HG02798 (cell line): ENCODE data around the gene TEX2.

Experiments used
- ATAC-seq: cut with Tn5 transposase; IDR thresholded peaks from one replicate; pipeline ENCODE4 v1.9.1; 2021; ENCODE audit warnings: mild to moderate bottlenecking; ENCODE audit not compliant: unreplicated experiment, poor library complexity

The TEX2 gene, protein sequence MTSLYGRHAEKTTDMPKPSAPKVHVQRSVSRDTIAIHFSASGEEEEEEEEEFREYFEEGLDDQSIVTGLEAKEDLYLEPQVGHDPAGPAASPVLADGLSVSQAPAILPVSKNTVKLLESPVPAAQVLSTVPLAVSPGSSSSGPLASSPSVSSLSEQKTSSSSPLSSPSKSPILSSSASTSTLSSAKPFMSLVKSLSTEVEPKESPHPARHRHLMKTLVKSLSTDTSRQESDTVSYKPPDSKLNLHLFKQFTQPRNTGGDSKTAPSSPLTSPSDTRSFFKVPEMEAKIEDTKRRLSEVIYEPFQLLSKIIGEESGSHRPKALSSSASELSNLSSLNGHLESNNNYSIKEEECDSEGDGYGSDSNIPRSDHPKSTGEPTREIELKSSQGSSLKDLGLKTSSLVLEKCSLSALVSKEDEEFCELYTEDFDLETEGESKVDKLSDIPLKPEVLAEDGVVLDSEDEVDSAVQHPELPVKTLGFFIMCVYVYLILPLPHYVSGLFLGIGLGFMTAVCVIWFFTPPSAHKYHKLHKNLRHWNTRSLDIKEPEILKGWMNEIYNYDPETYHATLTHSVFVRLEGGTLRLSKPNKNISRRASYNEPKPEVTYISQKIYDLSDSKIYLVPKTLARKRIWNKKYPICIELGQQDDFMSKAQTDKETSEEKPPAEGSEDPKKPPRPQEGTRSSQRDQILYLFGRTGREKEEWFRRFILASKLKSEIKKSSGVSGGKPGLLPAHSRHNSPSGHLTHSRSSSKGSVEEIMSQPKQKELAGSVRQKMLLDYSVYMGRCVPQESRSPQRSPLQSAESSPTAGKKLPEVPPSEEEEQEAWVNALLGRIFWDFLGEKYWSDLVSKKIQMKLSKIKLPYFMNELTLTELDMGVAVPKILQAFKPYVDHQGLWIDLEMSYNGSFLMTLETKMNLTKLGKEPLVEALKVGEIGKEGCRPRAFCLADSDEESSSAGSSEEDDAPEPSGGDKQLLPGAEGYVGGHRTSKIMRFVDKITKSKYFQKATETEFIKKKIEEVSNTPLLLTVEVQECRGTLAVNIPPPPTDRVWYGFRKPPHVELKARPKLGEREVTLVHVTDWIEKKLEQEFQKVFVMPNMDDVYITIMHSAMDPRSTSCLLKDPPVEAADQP

GRCh38 chr17:64263000-64263766 is at the start of gene TEX2:
Gene TEX2 (minus strand): TSS chr17:64263260. CDS start chr17:64214217, 49,043 bp downstream.
- peak; percentile 92 for ATAC-seq

DNA sequence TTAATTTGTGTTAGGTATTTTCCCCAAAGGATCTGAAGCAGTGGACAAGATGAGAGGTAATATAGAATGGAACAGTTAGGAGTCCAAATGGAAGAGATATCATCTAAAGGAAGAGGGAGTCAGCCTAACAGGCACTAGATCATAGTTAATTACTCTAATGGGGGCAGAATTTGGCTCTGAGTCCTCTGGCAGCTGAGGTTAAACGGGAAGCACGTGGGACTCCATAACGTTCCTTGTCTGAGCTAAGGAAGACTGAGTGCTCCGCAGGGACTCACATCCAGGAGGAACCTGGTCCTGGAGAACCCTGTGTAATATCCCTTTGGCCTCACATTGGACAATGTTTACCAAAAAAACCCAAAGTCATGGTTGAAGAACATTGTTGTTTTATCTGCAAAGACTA is 46.6 kb upstream of the TEX2 start:
- ATAC-seq = no peak

GRCh38 chr17:64309021-64309420 is 46.0 kb upstream of the TEX2 start:
- no peak for ATAC-seq

GRCh38 chr17:64306850-64307463 is 43.9 kb upstream of the TEX2 start:
- ATAC-seq = no peak

DNA sequence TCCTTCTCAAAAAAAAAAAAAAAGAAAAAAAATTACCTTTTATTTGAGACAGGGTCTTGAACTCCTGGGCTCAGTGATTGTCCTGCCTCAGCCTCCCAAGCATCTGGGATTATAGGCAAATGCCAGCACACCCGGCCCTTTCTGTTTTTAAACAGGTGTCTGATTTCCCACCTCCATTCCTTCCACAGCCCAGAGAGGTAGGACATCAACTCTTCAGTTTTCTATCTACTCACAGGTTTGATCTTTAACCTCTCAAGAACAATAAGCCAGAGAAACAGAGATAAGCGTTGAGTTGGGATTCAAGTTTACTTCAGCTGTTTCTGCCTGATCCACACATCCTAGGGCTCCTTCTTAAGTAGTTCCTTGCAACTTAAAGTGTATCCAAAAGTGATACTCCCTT is 41.5 kb upstream of the TEX2 start:
- ATAC-seq = no peak

DNA sequence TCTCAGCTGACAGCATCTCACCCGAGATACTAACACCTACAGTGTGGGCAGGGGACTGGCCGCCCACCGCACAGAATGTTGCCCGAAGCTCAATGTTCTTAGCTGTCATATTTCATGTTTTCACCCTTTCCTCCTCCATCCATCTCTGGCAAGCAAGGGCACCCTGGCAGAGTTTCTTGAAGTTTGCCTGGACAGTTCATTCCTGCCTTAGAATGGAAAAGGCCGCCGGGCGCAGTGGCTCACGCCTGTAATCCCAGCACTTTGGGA is 37.6 kb upstream of the TEX2 start:
- no peak for ATAC-seq

DNA sequence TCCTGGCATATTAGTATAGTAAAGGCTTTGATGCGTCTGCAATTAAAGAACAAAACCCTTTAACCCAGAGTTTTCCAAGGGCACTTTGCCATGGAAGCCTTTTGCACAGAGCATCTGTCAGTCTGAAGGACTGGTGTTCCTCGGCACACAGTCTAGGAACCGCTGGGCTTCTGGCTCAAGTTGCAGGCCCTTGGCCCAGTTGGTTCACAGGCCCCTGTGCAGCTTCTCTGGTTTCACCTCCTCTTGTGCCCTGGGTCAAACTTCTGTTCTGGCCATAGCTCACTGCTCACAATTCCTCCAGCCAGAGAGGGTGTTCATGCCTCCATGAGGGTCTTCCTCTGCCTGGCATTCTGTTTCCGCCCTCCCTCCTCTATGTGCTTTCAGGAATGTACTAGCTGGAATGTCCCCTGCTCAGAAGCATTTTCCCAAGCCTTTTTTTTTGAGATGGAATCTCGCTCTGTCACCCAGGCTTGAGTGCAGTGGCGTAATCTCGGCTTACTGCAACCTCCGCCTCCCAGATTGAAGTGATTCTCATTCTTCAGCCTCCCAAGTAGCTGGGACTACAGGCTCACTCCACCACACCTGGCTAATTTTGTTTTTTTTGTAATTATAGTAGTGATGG is 34.5 kb upstream of the TEX2 start:
- ATAC-seq = no peak

DNA sequence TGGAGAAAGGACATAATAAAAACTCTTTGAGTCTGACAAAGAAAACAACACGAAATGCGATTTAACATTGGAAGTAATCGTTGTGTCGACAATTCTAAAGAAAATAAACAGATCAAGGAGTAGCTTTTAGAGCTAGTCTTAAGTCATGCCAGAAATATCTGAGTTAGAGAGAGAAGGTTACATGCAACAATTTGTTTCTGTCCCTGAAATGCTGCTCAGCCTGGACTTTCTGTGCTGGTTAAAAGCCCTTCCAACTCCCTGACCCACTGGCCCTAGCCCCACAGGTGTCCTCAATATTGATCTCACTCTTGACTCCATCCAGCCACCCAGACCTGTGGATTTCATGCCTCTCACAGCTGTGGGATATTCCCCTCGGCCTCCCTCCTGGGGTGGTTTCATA is 33.2 kb upstream of the TEX2 start:
- ATAC-seq = no peak

- ATAC-seq = no peak
Measured at GRCh38 chr17:64295146-64295545, 32.1 kb upstream of the TEX2 start.

GRCh38 chr17:64291268-64291851 is 28.3 kb upstream of the TEX2 start:
- no peak for ATAC-seq

- ATAC-seq = no peak
Measured at GRCh38 chr17:64289741-64290141, 26.7 kb upstream of the TEX2 start.

- ATAC-seq = no peak
Measured at GRCh38 chr17:64282753-64283080, 19.7 kb upstream of the TEX2 start.

DNA sequence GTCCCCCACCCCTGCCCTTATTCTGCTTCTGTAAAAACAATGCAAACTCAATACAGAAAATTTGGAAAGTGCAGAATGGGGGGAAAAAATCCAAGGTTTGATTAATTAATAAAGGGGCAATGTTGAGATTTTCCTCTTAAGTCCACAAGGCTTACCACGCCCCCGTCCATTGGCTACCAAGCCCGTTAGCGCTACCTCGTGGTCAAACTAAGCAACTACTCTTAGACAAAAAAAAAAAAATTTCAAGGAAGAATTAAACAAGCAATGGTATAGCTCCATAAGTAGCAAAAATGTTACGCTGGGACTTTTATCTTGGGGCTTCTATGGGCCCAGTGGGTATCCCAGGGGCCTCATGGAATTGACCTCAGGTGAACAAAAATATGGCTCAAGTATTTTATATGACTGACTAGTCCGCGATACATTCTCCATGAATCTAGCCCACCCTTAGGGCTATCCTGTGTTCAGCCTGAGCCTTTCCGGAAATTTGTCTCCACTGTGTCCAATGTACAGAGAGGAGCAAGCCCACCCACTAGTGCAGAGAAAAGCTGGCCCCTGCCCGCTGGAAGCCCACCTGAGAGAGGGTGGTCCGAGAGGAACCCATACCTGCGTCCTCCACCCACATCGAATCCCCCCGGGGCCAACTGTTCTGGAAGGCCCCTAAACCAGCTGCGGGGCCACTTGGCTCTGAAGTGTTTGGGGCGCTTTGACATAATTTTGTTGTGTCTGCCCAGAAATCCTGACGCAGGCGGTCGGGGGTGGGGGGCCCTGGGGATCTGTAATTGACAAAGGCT is 19.1 kb upstream of the TEX2 start:
- ATAC-seq = no peak

GRCh38 chr17:64278614-64279013 is 15.6 kb upstream of the TEX2 start:
- no peak for ATAC-seq

DNA sequence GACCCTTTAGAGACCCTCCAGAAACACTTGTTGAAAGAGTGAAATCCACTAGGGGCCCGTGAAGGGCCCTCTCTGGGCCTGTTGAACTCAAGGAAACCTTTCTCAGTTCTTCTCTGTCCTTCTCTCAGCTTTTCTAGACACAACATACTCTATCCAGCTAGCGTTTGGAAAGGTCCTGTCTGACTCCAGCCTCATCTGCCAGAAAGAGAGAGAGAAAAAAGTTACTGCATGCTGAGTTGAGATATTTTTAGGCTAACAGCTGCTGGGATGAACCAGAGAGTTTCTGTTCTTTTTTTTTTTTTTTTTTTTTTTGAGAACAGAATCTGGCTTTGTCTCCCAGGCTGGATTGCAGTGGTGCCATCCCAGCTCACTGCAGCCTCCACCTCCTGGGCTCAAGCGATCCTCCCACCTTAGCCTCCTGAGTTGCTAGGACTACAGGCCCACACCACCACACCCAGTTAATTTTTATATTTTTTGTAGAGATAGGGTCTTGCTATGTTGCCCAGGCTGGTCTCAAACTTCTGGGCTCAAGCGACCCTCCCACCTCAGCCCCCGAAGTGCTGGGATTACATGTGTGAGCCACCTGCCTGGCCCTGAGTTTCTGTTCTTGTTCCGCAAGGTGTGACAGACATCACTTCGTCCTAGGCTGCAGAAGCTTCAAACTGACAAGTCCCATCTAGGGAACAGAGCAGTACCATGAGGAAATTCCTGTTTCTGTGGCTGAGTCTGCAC is 14.9 kb upstream of the TEX2 start:
- no peak for ATAC-seq

DNA sequence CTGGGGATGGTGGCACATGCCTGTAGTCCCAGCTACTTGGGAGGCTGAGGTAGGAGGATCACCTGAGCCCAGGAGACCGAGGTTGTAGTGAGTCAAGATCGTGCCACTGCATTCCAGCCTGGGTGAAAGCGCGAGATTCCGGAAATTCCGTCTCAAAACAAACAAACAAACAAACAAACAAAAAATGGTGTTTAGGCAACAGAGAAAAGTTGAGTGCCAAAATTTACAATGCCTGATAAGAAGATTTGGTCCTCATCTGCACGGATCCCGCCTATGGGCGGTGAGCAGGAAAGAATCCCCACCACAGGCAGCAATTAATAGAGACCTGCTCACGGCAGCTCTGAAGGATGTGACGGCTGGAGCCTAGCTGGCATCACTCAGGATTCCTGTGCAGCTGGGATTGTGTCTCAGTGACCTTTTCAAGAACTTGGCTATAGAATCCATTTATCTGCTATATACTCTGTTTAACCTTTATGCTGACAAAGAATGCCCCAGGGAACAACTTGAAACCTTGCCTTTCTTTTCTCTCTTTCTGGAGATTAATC is 14.0 kb upstream of the TEX2 start:
- ATAC-seq = no peak

- no peak for ATAC-seq
Measured at GRCh38 chr17:64275016-64275415, 12.0 kb upstream of the TEX2 start.

GRCh38 chr17:64273006-64273405 is 9.9 kb upstream of the TEX2 start:
- no peak for ATAC-seq
